Measurements from ENCODE around the gene FFAR4. TPM values are rescaled to one million over a fixed set of nuclear protein-coding genes. Genes with fewer than 3 reads are reported as not detected.
A peak's percentile ranks its signal among the peaks of the same experiment; 100 is the strongest.

The FFAR4 gene
- total RNA-seq, 6 donors from 2014 or later, result 2.4 to 18.1 (median 7.6) TPM

DNA sequence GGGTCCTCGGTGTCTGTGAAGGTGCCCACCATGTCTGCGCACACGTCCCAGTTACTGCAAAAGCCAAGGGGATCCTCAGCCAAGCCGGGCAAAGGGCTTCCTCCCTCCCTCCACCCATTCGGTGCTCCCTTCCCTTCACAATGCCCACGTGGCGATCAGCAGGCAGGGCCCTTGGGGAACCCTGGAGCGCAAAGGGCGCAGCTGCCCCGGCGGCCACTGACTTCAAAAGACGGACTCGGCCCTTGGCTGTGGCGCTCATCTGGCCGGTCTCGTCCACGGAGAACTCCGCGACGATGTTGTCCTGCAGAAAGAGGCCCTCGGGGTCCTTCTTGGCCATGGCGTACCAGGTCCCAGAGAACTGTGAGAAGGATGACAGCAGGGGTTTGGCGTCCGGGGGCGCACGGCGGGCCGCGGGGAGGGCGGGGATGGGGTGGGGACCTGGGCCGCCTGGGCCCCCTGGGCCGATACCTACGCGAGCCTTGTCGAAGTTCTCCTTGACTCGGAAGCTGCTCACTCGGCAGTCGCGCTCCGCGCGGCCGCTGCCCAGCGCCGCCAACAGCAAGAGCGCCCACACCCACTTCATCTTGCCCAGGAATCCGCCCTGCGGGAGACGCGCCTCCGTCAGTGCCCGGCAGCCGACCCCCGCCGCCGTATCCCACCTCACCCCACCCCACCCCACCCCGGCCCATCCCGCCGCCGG, 34.1 kb downstream of the FFAR4 start:
- no peaks in the 10 kb centered on the region for H3K9me3 ChIP-seq
- peaks cover 12 to 16% (median 15%) of the 10 kb centered on the region in 4 donors for H3K4me1 ChIP-seq
- peak in 1 of 2 donors; percentile 85 for DNase-seq
- TF ChIP-seq POLR2AphosphoS5 (IDR thresholded peaks at IDR 0.05) (no peak), CTCF (IDR thresholded peaks at IDR 0.05) (no peak), EP300 (IDR thresholded peaks at IDR 0.05) (no peak), POLR2A (IDR thresholded peaks at IDR 0.05) (no peak)
- WGBS, 2 donors, result 22 to 31% methylated on average over 11 to 35 of the region's 60 CpGs
- no peak overlapping the region for H3K27ac ChIP-seq
- peak in 1 of 2 donors; percentile 68 for ATAC-seq (ENCODE audit: low FRiP score in 2 of 2)
- peak overlapping the region in 3 of 4 donors; percentile 37 to 47 (median 45) for H3K4me3 ChIP-seq
- H3K27me3 ChIP-seq, result peaks cover 0 to 18% (median 6%) of the 10 kb centered on the region in 4 donors
- no peaks in the 10 kb centered on the region for H3K36me3 ChIP-seq

DNA sequence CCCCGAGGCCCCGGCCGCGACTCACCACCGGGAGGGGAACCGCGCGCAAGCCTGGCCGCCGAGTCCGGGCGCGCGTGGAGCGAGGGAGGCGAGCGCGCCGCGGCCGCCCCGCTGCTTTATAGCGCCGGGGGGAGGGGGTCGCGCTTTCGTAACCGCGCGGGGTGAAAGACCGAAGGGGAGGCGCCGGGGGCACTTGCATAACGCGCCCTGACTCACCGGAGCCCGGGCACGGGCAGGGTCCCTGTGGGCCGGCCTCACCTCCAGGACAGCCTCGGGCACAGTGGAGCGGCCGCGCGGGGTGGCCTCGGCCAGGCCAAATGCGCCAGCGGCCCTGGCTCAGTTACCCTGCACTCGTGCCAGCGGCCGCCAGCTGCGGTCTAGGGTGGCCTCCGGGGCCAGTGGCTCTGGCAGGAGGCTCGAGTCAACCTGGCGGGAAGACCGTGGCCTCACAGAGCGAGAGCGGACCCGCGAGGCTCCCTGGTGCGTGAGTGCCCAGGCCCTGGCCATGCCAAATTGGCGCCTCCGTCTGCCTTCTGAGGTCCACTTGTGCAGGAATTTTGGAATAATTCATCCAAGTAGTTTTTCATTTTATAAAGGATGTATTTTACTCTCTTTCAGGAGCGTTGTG, 34.8 kb downstream of the FFAR4 start, which contains the start of gene RBP4:
Gene RBP4 (minus strand): TSS at position 90 of the 628 bp plus-strand sequence. CDS start 207 bp downstream, outside the sequence.
- peak in 1 of 2 donors; percentile 86 for DNase-seq
- peak in 1 of 2 donors; percentile 57 for ATAC-seq (ENCODE audit: low FRiP score in 2 of 2)
- peaks cover 12 to 16% (median 15%) of the 10 kb centered on the region in 4 donors for H3K4me1 ChIP-seq
- 14 to 18% methylated on average over 7 to 8 of the region's 63 CpGs for WGBS, 2 donors
- peaks cover 0 to 18% (median 6%) of the 10 kb centered on the region in 4 donors for H3K27me3 ChIP-seq
- peak within 1 kb of the TSS in 3 of 4 donors; percentile 37 to 47 (median 45) for H3K4me3 ChIP-seq
- TF ChIP-seq CTCF (IDR thresholded peaks at IDR 0.05), result no peak
- no peak for TF ChIP-seq POLR2AphosphoS5 (IDR thresholded peaks at IDR 0.05)
- TF ChIP-seq EP300 (IDR thresholded peaks at IDR 0.05), result no peak
- no peaks in the 10 kb centered on the region for H3K36me3 ChIP-seq
- H3K27ac ChIP-seq, result no peak within 1 kb of the TSS
- no peaks in the 10 kb centered on the region for H3K9me3 ChIP-seq

DNA sequence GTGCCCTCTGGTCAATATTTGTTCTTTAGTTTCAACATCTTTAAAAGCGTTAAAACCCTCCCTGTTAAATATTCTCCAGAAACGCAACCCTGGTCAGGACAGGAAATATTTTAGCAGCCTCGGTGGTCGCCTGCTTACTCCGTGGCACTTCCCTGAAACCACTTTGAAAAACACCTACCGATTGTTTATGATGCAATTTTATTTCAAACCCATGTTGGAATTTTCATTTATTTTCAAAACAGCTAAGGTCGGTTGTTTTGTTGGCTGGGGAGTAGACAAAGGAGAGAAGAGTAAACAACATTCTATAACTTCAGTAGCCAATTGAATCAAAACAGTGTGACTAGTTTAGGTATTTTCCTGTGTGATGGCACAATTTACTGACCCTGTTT, 35.3 kb downstream of the FFAR4 start:
- peaks cover 12 to 16% (median 15%) of the 10 kb centered on the region in 4 donors for H3K4me1 ChIP-seq
- peaks cover 0 to 18% (median 6%) of the 10 kb centered on the region in 4 donors for H3K27me3 ChIP-seq
- DNase-seq (no peak), ATAC-seq (ENCODE audit: low FRiP score in 2 of 2) (no peak)
- no peaks in the 10 kb centered on the region for H3K36me3 ChIP-seq
- H3K27ac ChIP-seq, result no peak overlapping the region
- TF ChIP-seq POLR2AphosphoS5 (IDR thresholded peaks at IDR 0.05) (no peak), EP300 (IDR thresholded peaks at IDR 0.05) (no peak)
- no peaks in the 10 kb centered on the region for H3K9me3 ChIP-seq
- peak overlapping the region in 2 of 4 donors; percentile 45 to 47 for H3K4me3 ChIP-seq
- 6 to 12% methylated on average over 7 of the region's 7 CpGs for WGBS, 2 donors

- peaks cover 0 to 18% (median 6%) of the 10 kb centered on the region in 4 donors for H3K27me3 ChIP-seq
- TF ChIP-seq POLR2A (IDR thresholded peaks at IDR 0.05), result no peak
- TF ChIP-seq CTCF (IDR thresholded peaks at IDR 0.05), result no peak
- no peak for TF ChIP-seq EP300 (IDR thresholded peaks at IDR 0.05)
- no peak for TF ChIP-seq POLR2AphosphoS5 (IDR thresholded peaks at IDR 0.05)
- H3K4me1 ChIP-seq, result peaks cover 12 to 16% (median 15%) of the 10 kb centered on the region in 4 donors
- H3K4me3 ChIP-seq, result no peak overlapping the region
- 90 to 94% methylated on average over 2 of the region's 2 CpGs for WGBS, 2 donors
- ATAC-seq (ENCODE audit: low FRiP score in 2 of 2), result no peak
- no peaks in the 10 kb centered on the region for H3K36me3 ChIP-seq
- H3K9me3 ChIP-seq, result no peaks in the 10 kb centered on the region
- DNase-seq, result no peak
- H3K27ac ChIP-seq, result no peak overlapping the region
Measured at GRCh38 chr10:93603023-93603422, 36.6 kb downstream of the FFAR4 start.

- H3K27me3 ChIP-seq, result peaks cover 0 to 18% (median 6%) of the 10 kb centered on the region in 4 donors
- H3K4me1 ChIP-seq, result peaks cover 12 to 16% (median 15%) of the 10 kb centered on the region in 4 donors
- no peak for TF ChIP-seq POLR2AphosphoS5 (IDR thresholded peaks at IDR 0.05)
- no peak for TF ChIP-seq EP300 (IDR thresholded peaks at IDR 0.05)
- TF ChIP-seq CTCF (IDR thresholded peaks at IDR 0.05), result no peak
- TF ChIP-seq POLR2A (IDR thresholded peaks at IDR 0.05), result no peak
- no peaks in the 10 kb centered on the region for H3K36me3 ChIP-seq
- no peaks in the 10 kb centered on the region for H3K9me3 ChIP-seq
- ATAC-seq (ENCODE audit: low FRiP score in 2 of 2), result no peak
- no peak overlapping the region for H3K4me3 ChIP-seq
- 40 to 41% methylated on average over 2 of the region's 2 CpGs for WGBS, 2 donors
- no peak for DNase-seq
- H3K27ac ChIP-seq, result no peak overlapping the region
Measured at GRCh38 chr10:93604146-93604545, 37.7 kb downstream of the FFAR4 start.

Measured in upper lobe of left lung (tissue), 6 donors.